CD4-positive, alpha-beta T cell treated with Interleukin-4 for 1 hour (primary cell): Measurements from ENCODE around the gene TARS1.

Source experiments
- DNase-seq, 2 donors: peaks; one replicate each; pipeline ENCODE4 v3.0.0-alpha.2; 2020 to 2022

Gene TARS1

GRCh38 chr5:33440482-33441240 is at the start of gene TARS1:
TARS1 (plus strand) TSS chr5:33440965; CDS start chr5:33441087, 122 bp downstream.
- DNase-seq, result peak; percentile 96

GRCh38 chr5:33398501-33398900 is 42.3 kb upstream of the TARS1 start:
- DNase-seq, result no peak

GRCh38 chr5:33400675-33401074 is 40.1 kb upstream of the TARS1 start:
- no peak for DNase-seq

GRCh38 chr5:33401482-33402390 is 39.0 kb upstream of the TARS1 start:
- DNase-seq, result no peak

- DNase-seq, result no peak
Measured at GRCh38 chr5:33403187-33403586, 37.6 kb upstream of the TARS1 start.

- DNase-seq, result no peak
Measured at GRCh38 chr5:33408816-33409215, 31.9 kb upstream of the TARS1 start.

- no peak for DNase-seq
Measured at GRCh38 chr5:33409435-33410170, 31.2 kb upstream of the TARS1 start.

- no peak for DNase-seq
Measured at GRCh38 chr5:33410221-33410620, 30.5 kb upstream of the TARS1 start.

- no peak for DNase-seq
Measured at GRCh38 chr5:33411498-33411897, 29.3 kb upstream of the TARS1 start.

GRCh38 chr5:33415811-33416354 is 24.9 kb upstream of the TARS1 start:
- no peak for DNase-seq

GRCh38 chr5:33417632-33418031 is 23.1 kb upstream of the TARS1 start:
- DNase-seq, result no peak

- no peak for DNase-seq
Measured at GRCh38 chr5:33420946-33421345, 19.8 kb upstream of the TARS1 start.

- no peak for DNase-seq
Measured at GRCh38 chr5:33422191-33422590, 18.6 kb upstream of the TARS1 start.

GRCh38 chr5:33423018-33423630 is 17.6 kb upstream of the TARS1 start:
- DNase-seq, result no peak

GRCh38 chr5:33425314-33425713 is 15.5 kb upstream of the TARS1 start:
- DNase-seq, result no peak

GRCh38 chr5:33430983-33431382 is 9.8 kb upstream of the TARS1 start:
- no peak for DNase-seq

GRCh38 chr5:33432656-33433055 is 8.1 kb upstream of the TARS1 start:
- DNase-seq, result no peak

- no peak for DNase-seq
Measured at GRCh38 chr5:33433303-33434240, 7.2 kb upstream of the TARS1 start.

GRCh38 chr5:33435893-33436490 is 4.8 kb upstream of the TARS1 start:
- peak; percentile 63 to 78 for DNase-seq

GRCh38 chr5:33438996-33439395 is 1.8 kb upstream of the TARS1 start:
- no peak for DNase-seq
